ENCODE results near the gene CLCN3.

GRCh38 chr4:169715826-169716225 lies 95.4 kb downstream of the CLCN3 start:
- TF ChIP-seq REST (IDR thresholded peaks at IDR 0.05; ENCODE audit: insufficient read depth in 1 of 2, low read depth in 2 of 2, low read length in 2 of 2), result no peak
- TF ChIP-seq TAF1 (IDR thresholded peaks at IDR 0.05; ENCODE audit: borderline replicate concordance, insufficient read depth, low read length), result no peak
- no peak for TF ChIP-seq POLR2AphosphoS5 (IDR thresholded peaks at IDR 0.05; ENCODE audit: low read depth, low read length)
- no peak for TF ChIP-seq FOXP2 (optimal IDR thresholded peaks at IDR 0.05; ENCODE audit: borderline replicate concordance, extremely low read depth, extremely low read length, insufficient read depth)
- no peak for TF ChIP-seq SIN3A (IDR thresholded peaks at IDR 0.05; ENCODE audit: borderline replicate concordance, insufficient read depth, low read length)
